Suprapubic skin (tissue), 4 donors: ENCODE data around the gene CCL27. TPM values are rescaled to one million over a fixed set of nuclear protein-coding genes. Genes with fewer than 3 reads are reported as not detected.
A peak's percentile ranks its signal among the peaks of the same experiment; 100 is the strongest.

Source experiments
- DNase-seq, 2 donors: peaks; one replicate each; pipeline ENCODE4 v3.0.0-alpha.2; 2019; ENCODE audit warnings: low spot score in 2 of 2
- H3K27ac ChIP-seq: fragments of 200-600 bp; sonication (generic); one replicate; pipeline ENCODE4 v1.5.1; 2019
- H3K27me3 ChIP-seq: fragments of 200-600 bp; sonication (generic); one replicate; pipeline ENCODE4 v1.5.1; 2019
- H3K36me3 ChIP-seq: fragments of 200-600 bp; sonication (generic); one replicate; pipeline ENCODE4 v1.5.1; 2019
- H3K4me1 ChIP-seq: fragments of 200-600 bp; sonication (generic); one replicate; pipeline ENCODE4 v1.5.1; 2019
- H3K4me3 ChIP-seq: fragments of 200-600 bp; sonication (generic); one replicate; pipeline ENCODE4 v1.5.1; 2019; ENCODE audit warnings: mild to moderate bottlenecking
- H3K9me3 ChIP-seq: fragments of 200-600 bp; sonication (generic); one replicate; pipeline ENCODE4 v1.5.1; 2019
- CTCF ChIP-seq, 2 donors: fragments of 200-600 bp in 1 of 2; fragments of 450-650 bp in 1 of 2; sonication (generic) in 1 of 2; IDR thresholded peaks; one replicate each; pipeline ENCODE4 v1.5.1; 2016 to 2019; ENCODE audit warnings: antibody characterized with exemption in 2 of 2, mild to moderate bottlenecking in 1 of 2, moderate library complexity in 1 of 2
- EP300 ChIP-seq: sonication (generic); formaldehyde crosslinking; IDR thresholded peaks from one replicate; pipeline ENCODE4 v1.6.1; 2017; ENCODE audit warnings: antibody characterized with exemption
- POLR2A ChIP-seq, 2 donors: fragments of 450-650 bp; IDR thresholded peaks; one replicate each; pipeline ENCODE4 v1.6.1; 2017; ENCODE audit warnings: antibody characterized with exemption in 2 of 2, mild to moderate bottlenecking in 2 of 2, moderate library complexity in 2 of 2
- POLR2AphosphoS5 ChIP-seq, 3 donors: sonication (generic); formaldehyde crosslinking; IDR thresholded peaks; one replicate each; pipeline ENCODE4 v1.6.1; 2017; ENCODE audit warnings: antibody characterized with exemption in 3 of 3
- WGBS: methylation state at CpG from one replicate; pipeline ENCODE4 v1.1.5; 2018; 5-methylcytosine and 5-hydroxymethylcytosine counted together
- total RNA-seq, 4 donors: library from RNA; depleted of rRNA; stranded (reverse); fragments of >200 nt; gene quantifications; one replicate each; pipeline ENCODE4 v1.1.0, GENCODE V29; 2016

The CCL27 gene
- total RNA-seq, 4 donors from 2014 or later: 169 to 357 (median 233) TPM

DNA sequence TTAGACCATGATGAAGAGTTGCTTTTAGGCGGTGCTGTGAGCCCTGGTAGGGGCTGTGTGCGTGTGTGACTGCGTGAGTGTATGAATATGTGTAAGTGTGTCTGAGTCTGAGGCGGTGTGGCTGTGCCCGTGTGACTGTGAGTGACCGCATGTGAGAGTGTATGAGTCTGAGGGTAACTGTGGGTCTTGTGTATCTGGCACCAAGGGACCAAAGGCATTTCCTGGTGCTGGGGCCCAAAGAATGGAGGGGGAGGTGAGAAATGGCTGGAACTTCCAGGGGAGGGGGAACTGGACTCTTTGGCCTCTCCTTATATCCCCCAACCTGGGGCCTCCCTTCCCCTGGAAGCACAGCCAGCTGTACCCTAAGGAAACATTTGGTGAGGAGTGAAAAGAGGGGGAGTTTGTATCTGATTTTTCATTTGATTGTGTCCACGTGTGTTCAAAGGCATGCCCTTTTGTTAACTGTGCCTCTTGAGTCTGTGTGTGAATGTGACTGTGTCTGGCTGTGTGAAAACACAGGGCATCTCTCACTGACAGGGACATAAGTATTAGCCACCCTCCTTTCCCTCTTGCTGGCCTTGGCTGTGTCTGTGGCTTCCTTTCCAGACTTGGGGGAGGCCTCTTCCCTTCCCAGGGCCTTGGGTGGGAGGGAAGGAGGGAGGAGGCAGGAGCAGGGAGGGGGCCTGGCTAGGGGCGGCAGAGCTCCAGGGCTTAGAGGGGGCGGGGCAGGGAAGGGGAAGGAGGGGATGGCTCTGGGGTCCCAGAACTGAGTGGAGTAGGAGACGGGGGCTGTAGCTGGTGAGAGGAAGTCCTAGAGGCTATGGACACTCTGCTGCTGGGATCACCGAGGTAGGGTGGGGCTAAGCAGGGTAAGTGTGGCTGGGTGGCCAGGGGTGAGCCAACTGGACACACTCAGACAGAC lies 9.0 kb downstream of the CCL27 start:
- WGBS: 37% methylated on average over 11 of the region's 11 CpGs
- DNase-seq: no peak

DNA sequence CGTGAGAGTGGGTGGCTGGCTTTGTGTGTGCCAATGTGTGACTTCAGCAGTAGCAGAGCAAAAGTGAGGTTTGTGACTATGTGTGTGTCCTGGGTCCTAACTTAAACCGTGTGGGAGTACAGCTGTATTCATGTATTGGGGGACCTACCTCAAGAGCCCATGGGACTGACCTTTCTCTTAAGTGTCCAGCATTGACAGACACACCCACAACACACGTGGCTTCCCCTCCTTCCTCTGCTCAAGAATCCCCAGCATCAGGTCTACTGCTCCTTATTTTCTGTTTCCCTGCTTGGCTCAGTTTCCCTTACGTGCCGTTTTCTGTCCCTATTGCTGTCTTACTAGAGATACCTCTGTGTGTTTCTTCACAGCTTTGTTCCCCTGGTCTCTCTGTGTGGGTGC lies 9.9 kb downstream of the CCL27 start:
- no peak for DNase-seq
- Histone ChIP-seq H3K4me3 (peak overlapping the region; percentile 36), H3K4me1 (peaks cover 81% of the 10 kb centered on the region), H3K27ac (peak overlapping the region; percentile 71), H3K27me3 (no peaks in the 10 kb centered on the region), H3K9me3 (no peaks in the 10 kb centered on the region), H3K36me3 (peaks cover 22% of the 10 kb centered on the region)
- 20% methylated on average over 3 of the region's 5 CpGs for WGBS
- no peak for TF ChIP-seq EP300
- TF ChIP-seq CTCF (IDR thresholded peaks at IDR 0.05): no peak
- TF ChIP-seq POLR2AphosphoS5 (IDR thresholded peaks at IDR 0.05): no peak
- no peak for TF ChIP-seq POLR2A (IDR thresholded peaks at IDR 0.05)

More for the DNA sequence above, 9.0 kb downstream of the CCL27 start:
- Histone ChIP-seq H3K9me3 (no peaks in the 10 kb centered on the region), H3K27ac (peak overlapping the region; percentile 71), H3K27me3 (no peaks in the 10 kb centered on the region), H3K4me1 (peaks cover 73% of the 10 kb centered on the region), H3K36me3 (peaks cover 20% of the 10 kb centered on the region), H3K4me3 (peak overlapping the region; percentile 36)
- TF ChIP-seq CTCF (IDR thresholded peaks at IDR 0.05): no peak
- TF ChIP-seq EP300: no peak
- no peak for TF ChIP-seq POLR2AphosphoS5 (IDR thresholded peaks at IDR 0.05)
- no peak for TF ChIP-seq POLR2A (IDR thresholded peaks at IDR 0.05)

DNA sequence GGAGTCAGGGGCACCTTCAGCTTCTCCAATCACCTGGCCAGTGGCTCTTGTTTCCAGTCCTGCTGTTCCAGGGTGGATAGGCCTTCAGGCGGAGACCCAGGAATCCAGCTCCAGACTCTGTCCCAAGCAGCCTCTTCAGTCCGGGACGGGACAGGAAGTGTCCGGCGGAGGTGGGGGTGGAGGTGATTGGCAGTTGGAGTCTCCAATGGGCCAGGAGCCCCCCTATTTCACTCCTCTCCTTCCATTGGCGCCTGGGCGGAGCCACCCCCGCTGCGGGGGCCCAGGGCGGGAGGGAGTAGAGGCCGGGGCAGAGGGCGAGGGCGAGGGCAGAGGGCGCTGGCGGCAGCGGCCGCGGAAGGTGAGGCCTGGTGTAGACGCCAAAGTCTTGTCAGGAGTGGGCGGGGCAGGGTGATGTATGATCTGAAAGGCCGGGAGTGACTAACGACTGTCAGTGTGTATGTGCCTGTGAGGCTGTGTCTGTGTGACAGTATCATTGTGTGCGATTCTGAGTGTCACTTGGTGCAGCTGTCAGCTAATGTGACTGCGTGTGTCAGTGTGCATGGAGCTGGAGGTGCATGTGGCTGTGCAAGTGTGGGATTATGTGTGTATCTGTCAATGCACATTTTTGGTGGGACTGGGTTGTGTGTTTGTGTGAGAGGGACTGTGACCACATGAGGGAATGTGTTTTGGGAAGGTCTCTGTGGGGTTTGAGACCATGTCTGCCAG lies 10.4 kb downstream of the CCL27 start, which contains the start of gene IL11RA:
Gene IL11RA, plus strand, starts transcription at position 310 of the 726 bp plus-strand sequence. CDS start 3,033 bp downstream, outside the sequence.
- Histone ChIP-seq H3K27me3 (no peaks in the 10 kb centered on the region), H3K27ac (peak within 1 kb of the TSS; percentile 71), H3K4me1 (peaks cover 83% of the 10 kb centered on the region), H3K4me3 (peak within 1 kb of the TSS; percentile 36), H3K9me3 (no peaks in the 10 kb centered on the region), H3K36me3 (peaks cover 18% of the 10 kb centered on the region)
- 15% methylated on average over 23 of the region's 24 CpGs for WGBS
- peak in 2 of 3 donors; percentile 16 to 25 for TF ChIP-seq POLR2AphosphoS5 (IDR thresholded peaks at IDR 0.05)
- no peak for TF ChIP-seq EP300
- no peak for TF ChIP-seq POLR2A (IDR thresholded peaks at IDR 0.05)
- DNase-seq: peak; percentile 90 to 94

- Histone ChIP-seq H3K4me3 (peak overlapping the region; percentile 36), H3K4me1 (peaks cover 80% of the 10 kb centered on the region), H3K27me3 (no peaks in the 10 kb centered on the region), H3K27ac (peak overlapping the region; percentile 71), H3K9me3 (no peaks in the 10 kb centered on the region), H3K36me3 (peaks cover 18% of the 10 kb centered on the region)
- DNase-seq: no peak
- TF ChIP-seq EP300 (no peak), CTCF (IDR thresholded peaks at IDR 0.05) (no peak)
- 38% methylated on average over 4 of the region's 4 CpGs for WGBS
Observed at GRCh38 chr9:34651321-34651720, 11.1 kb downstream of the CCL27 start.

GRCh38 chr9:34650816-34651215 lies 11.6 kb downstream of the CCL27 start:
- WGBS: 40% methylated on average over 1 of the region's 5 CpGs
- H3K4me1 ChIP-seq: peaks cover 80% of the 10 kb centered on the region
- H3K27me3 ChIP-seq: no peaks in the 10 kb centered on the region
- peaks cover 18% of the 10 kb centered on the region for H3K36me3 ChIP-seq
- H3K9me3 ChIP-seq: no peaks in the 10 kb centered on the region
- no peak overlapping the region for H3K4me3 ChIP-seq
- peak overlapping the region; percentile 71 for H3K27ac ChIP-seq
- TF ChIP-seq CTCF (IDR thresholded peaks at IDR 0.05) (no peak), EP300 (no peak), POLR2AphosphoS5 (IDR thresholded peaks at IDR 0.05) (no peak), POLR2A (IDR thresholded peaks at IDR 0.05) (no peak)
- no peak for DNase-seq
